NOMO-1 treated with DMSO at 0.1 percent for 48 hours (cell line): Measurements from ENCODE around the gene PPP1R1B.

Experiments
- DNase-seq: peaks from one replicate; lab custom pipeline; 2025; ENCODE audit not compliant: unreplicated experiment; lab: John Stamatoyannopoulos, UW

PPP1R1B gene

DNA sequence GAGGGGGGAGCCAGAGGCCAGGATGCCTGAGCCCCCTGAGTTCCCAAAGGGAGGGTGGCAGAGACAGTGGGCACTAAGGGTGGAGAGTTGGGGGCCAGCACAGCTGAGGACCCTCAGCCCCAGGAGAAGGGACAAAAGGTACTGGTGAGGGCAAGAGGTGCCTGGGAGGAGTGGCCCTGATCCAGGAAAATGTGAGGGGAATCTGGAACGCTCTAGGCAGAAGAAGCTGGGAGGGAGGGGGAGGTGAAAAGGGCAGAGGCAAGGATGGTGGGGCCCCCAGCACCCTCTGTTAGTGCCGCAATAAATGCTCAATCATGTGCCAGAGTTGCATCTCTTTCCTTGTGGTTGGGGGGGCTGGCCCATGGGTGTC is 39.5 kb downstream of the PPP1R1B start:
- DNase-seq = no peak

- DNase-seq = peak; percentile 12
Observed at GRCh38 chr17:39666601-39667261, 40.0 kb downstream of the PPP1R1B start.

- no peak for DNase-seq
Observed at GRCh38 chr17:39667262-39667944, 40.7 kb downstream of the PPP1R1B start.

DNA sequence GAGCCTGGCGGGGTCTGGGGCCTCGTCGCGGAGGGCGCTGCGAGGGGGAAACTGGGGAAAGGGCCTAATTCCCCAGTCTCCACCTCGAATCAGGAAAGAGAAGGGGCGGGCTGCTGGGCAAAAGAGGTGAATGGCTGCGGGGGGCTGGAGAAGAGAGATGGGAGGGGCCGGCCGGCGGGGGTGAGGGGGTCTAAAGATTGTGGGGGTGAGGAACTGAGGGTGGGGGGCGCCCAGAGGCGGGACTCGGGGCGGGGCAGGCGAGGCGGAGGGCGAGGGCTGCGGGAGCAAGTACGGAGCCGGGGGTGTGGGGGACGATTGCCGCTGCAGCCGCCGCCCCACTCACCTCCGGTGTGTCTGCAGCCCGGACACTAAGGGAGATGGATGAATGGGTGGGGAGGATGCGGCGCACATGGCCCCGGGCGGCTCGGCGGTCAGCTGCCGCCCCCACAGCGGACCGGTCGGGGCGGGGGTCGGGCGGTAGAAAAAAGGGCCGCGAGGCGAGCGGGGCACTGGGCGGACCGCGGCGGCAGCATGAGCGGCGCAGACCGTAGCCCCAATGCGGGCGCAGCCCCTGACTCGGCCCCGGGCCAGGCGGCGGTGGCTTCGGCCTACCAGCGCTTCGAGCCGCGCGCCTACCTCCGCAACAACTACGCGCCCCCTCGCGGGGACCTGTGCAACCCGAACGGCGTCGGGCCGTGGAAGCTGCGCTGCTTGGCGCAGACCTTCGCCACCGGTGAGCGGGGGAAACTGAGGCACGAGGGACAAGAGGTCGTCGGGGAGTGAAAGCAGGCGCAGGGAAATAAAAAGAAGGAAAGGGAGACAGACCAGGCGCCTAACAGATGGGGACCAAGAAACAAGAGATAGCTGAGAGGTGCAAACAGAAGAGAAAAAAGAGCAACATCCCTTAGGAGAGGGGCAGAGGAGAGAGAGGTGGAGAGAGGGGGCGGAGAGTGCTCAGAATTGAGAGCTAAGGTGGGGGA is 41.5 kb downstream of the PPP1R1B start, which contains the start of gene PNMT:
Gene PNMT (plus strand): TSS at position 509 of the 980 bp plus-strand sequence. CDS start 23 bp downstream, at position 532.
- DNase-seq = peak; percentile 32

- no peak for DNase-seq
Observed at GRCh38 chr17:39669897-39670735, 43.4 kb downstream of the PPP1R1B start.

DNA sequence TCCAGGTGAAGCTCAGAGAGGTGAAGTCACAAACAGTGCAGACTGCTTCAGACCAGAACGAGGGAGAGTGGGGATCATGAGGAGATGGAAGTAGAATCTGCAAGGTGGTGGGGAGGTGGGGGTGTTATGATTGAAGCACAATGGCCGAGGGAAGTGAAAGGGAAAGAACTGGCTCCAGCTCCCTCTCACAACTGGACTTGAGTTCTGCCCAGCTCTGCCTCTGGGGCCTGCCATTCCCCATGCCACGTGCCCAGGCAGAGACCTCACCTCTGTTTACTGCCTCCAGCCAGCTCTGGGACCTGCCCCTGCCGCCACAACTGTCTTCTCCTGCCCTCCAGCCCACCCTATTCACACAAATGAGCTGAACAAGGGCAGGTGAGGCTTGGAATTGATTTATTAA is 44.0 kb downstream of the PPP1R1B start:
- DNase-seq = no peak

DNA sequence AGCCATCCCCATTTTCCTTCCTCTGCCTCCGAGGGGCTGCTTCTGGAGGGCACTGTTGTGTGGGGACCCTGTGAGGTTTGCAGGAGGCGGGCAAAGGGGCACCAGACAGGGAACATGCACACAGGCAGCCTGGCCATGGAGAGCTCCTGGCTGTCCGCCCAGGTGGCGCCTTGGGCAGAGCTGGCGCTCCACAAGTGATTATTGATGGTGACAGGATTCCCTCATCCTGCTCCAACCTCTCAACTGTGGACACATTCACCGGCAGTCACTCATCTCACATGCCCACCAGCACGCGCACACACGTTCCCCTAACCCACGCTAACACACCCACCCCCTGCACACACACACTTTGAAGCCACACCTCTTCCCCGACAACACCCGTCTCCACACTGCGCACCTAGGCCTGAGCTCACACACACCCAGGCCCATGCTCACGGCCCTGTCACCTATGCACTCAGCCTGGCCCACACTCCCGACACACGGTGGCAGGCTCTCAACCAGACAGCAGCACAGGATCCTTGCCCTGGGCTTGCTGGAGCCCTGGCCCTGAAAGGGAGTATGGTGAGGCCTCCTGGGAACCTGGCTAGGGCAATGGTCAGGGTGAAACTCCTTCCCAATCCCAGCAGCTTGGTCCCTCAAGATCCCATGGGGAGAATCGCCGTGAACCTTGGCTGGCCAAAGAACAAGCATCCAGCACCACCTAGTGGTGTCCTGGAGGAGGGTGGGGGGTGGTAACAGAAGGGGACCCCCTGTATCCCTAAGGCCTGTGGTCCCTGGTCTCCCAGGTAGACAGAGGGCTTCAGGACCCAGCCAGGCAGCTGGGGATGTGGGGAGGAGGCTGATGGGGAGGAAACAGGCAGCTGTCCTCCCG is 45.1 kb downstream of the PPP1R1B start:
- no peak for DNase-seq

GRCh38 chr17:39672522-39673334 is 46.0 kb downstream of the PPP1R1B start:
- no peak for DNase-seq

DNA sequence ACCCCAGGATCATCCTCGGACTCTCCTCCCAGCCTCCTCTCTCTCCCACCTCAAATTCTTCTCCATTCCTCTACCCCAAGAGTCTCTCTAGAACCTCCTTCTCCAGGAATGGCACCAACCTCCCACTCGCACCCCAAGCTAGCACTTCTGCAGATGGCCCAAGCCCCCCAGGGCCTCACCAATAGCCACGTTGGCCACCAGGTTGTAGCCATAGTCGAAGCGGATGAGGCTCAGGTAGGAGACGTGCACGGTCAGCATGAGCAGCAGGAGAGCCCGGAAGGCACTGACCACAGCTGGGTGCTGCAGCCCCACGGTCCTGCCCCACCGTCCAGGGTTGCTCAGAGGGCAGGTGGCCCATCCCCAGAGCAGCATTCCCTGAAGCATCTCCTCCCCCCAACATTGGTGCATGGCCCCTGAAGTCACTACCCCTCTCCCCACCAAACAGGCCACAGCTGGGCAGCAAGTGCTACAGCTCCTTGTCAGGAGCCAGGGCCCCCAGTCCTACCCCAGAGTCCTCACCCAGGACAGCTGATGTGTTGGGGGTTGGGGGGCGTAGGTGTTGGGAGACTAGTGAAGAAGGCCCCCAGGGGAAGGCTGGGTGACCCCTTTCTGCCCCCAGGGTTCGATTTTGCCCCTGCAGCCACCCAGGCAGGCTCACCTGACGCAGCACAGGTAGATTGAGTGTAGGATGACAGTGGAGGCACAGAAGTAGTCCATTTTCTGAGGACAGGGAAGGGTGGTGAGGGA is 46.8 kb downstream of the PPP1R1B start:
- DNase-seq = no peak

DNA sequence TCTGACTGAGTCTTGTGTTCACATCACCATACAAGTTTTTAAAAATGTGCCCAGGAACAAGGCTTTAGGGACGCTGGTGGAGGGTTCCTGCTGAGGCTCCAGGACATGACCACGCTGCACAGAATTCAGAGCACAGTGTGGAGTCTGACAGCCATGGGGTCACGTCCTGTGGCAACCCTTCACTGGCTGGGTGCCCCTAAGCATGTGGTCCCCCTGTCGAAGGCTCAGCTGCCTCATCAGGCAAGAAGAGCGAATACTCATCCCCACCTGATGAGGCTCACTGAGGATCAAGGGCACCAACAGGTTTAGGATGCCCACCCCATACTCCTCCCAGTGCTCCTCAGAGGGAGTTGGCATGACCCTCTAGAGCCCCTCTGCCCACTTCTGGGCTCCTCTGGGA is 47.4 kb downstream of the PPP1R1B start:
- no peak for DNase-seq

GRCh38 chr17:39674702-39675389 is 48.1 kb downstream of the PPP1R1B start:
- DNase-seq = no peak

GRCh38 chr17:39675390-39676082 is 48.8 kb downstream of the PPP1R1B start:
- no peak for DNase-seq

DNA sequence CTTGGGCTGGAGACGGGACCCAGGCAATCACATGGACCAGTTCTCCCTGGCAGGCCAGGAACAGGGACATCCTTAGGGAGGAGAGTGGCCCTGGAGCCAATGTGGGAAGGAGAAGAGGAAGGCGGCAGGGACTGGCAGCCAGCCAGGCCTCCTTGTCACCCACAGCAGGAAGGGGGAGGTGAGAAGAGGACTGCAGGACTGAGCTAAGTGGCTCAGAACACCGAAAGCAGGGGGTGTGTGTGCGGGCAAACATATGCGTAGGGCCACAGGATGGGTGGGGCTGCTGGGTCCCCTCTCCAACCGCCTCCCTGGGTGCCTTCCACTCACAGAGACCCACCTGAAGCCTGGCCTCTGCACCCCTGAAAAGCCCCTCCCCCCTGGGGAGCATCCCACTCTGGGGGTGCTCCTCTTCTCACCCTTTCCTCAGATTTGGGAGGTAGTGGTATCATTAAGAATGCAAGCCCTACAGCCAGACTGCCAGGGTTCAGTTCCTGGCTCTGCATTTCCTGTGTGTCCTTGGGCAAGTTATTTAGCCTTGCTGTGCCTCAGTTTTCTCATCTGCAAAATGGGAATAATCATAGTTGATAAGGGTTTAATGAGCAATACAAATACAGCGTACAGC is 49.6 kb downstream of the PPP1R1B start:
- DNase-seq = no peak

DNA sequence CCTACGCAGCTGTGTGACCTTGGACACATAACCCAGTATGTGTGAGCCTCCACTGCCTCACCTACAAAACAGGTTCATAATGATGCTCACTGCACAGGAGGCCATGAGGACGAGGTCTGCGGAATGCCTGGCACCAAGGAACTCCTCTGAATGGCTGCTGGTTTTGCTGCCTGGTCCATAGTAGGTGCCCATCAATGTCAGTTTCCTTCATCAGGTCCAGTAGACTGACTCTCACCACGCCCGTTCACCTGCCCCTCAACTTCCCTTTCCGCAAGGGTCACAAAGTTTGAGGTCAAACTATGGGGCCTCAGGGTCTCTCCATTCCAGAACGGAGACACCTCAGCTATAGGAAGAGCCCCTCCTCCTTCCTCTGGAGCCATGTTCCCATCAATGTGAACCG is 50.3 kb downstream of the PPP1R1B start:
- no peak for DNase-seq

DNA sequence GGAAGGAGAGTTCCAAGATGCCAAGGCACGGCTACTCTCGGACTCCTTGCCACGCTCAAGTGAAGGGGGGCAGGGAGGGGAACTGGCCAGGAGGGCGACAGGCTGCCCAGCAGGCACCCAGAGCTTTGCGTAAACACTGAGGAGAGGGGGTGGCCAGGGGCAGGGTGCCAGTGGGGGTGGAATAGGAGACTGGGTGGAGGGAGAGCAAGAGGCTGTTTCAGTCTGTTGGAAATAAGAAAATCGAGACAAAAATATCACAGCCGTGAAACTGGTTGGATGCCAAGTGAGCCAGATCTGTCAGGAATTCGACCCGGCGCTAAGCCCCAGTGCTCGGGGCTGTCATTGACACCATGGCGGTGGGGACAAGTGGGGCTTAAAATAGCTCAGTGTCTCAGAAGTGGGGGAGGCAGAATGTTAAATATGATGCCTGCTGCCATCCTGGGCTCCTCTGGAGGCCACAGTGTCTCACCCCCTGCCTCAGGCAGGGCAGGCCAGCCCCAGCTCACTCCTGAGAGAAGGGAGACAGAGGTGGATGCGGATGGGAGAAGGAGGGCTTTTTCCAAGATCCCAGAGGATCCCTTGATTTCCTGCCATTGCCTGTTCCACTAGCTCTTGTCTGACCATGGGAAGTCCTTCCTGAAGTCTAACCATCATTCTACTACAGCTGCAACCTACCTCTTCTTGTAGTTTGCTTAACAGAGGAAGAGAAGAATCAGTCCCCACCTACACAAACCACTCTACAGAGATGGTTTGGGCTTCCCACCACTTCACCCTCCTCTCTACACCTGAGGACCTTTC is 51.0 kb downstream of the PPP1R1B start:
- no peak for DNase-seq
